Neuron (in vitro differentiated cells): ENCODE data around the gene CSTPP1.
"Not testable (repeated sequence)": the region's sequence is repeated elsewhere in the genome, so short reads cannot be mapped to it uniquely, and the experiment has no call there.

Experiments
- H2AFZ ChIP-seq: one replicate; pipeline ENCODE4 v1.6.1; 2013; ENCODE audit warnings: low read depth, mild to moderate bottlenecking, inconsistent platforms, low read length, moderate library complexity
- H3K27me3 ChIP-seq: one replicate; pipeline ENCODE4 v1.6.1; 2013; ENCODE audit warnings: low read length; ENCODE audit not compliant: insufficient read depth
- H3K36me3 ChIP-seq: one replicate; pipeline ENCODE4 v1.6.1; 2013; ENCODE audit warnings: low read length; ENCODE audit not compliant: insufficient read depth
- H3K4me1 ChIP-seq: one replicate; pipeline ENCODE4 v1.6.1; 2013; ENCODE audit warnings: low read length; ENCODE audit not compliant: insufficient read depth
- H3K4me3 ChIP-seq: 2 replicates; pipeline ENCODE4 v1.5.1; 2013; ENCODE audit warnings: mild to moderate bottlenecking, low read length, moderate library complexity
- H3K9me3 ChIP-seq: one replicate; pipeline ENCODE4 v1.6.1; 2013; ENCODE audit warnings: low read length

CSTPP1 gene

DNA sequence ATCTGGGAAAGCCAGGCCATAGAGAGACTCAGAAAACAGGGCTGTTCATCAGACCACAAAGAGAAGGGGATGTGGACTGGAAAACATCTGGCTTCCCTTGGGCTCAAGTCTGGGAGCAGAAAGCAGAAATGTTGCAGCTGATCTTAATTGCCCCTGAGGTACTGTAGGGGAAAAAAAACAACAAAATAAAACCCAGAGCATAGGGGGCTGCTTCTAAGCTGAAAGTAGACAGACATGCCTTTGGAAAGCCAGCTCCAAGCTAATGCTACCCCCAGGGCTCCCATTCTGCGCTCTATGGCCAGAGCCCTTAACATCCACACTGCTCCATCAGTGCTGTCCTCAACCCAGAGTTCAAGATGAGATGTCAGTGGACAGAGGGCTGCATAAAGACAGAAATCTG, 251.7 kb downstream of the CSTPP1 start:
- H3K9me3 ChIP-seq: no peaks in the 10 kb centered on the region
- H3K4me1 ChIP-seq: peaks cover 20% of the 10 kb centered on the region
- no peak overlapping the region for H2AFZ ChIP-seq
- no peak overlapping the region for H3K4me3 ChIP-seq
- peaks cover 28% of the 10 kb centered on the region for H3K27me3 ChIP-seq
- no peaks in the 10 kb centered on the region for H3K36me3 ChIP-seq

DNA sequence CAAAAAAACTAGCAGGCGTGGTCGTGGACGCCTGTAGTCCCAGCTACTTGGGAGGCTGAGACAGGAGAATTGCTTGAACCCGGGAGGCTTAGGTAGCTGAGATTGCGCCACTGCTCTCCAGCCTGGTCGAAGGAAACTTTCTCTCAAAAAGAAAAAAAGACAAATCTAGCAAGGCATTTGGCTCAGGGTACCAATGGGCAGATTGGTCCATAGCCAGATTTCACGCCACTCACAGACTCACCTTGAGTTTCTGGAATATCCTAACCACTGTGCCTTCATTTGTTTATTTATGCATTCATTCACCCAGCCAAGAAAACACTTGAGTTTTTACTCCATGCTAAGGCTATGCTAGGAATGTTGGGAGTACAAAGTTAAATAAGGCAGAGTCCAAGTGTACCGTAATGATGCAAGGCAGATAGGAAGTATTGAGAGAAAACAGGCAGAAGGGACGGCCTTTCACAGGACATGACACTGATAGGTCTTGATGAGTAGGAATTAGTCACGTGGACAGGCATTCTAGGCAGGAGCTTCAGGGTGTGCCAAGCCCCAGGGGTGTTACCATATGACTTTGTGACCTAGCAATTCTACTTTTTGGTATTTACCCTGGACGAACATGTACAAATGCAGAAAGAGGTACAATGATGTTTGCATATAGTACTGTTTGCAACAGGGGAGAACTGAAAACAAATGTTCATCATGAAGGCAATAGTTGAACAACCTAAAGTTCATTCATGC, 252.7 kb downstream of the CSTPP1 start:
- no peaks in the 10 kb centered on the region for H3K9me3 ChIP-seq
- H2AFZ ChIP-seq: no peak overlapping the region
- H3K27me3 ChIP-seq: peaks cover 28% of the 10 kb centered on the region
- H3K4me1 ChIP-seq: peaks cover 27% of the 10 kb centered on the region
- H3K4me3 ChIP-seq: no peak overlapping the region
- H3K36me3 ChIP-seq: no peaks in the 10 kb centered on the region

DNA sequence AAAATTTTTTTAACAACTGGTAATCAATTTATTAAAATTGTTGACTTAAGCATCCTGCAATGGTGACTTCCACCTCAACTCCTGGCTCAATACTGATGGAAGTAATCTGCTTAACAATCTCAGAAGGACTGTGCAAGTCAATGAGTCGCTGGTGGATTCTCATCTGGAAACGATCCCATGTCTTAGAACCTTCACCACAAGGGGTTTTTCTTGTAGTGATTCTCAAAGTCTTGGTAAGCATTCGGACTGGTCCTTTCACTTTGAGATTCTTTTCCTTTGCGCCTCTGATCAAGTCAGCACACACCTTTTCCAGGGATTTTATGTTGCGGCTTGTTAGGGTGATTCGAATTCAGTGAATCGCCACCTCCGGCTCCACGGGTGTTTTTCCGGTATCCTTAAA, 254.6 kb downstream of the CSTPP1 start:
- Histone ChIP-seq H3K27me3 (peaks cover 28% of the 10 kb centered on the region), H3K4me1 (peaks cover 31% of the 10 kb centered on the region)
- not testable (repeated sequence) for H3K36me3 ChIP-seq, H3K4me3 ChIP-seq, H2AFZ ChIP-seq, H3K9me3 ChIP-seq

DNA sequence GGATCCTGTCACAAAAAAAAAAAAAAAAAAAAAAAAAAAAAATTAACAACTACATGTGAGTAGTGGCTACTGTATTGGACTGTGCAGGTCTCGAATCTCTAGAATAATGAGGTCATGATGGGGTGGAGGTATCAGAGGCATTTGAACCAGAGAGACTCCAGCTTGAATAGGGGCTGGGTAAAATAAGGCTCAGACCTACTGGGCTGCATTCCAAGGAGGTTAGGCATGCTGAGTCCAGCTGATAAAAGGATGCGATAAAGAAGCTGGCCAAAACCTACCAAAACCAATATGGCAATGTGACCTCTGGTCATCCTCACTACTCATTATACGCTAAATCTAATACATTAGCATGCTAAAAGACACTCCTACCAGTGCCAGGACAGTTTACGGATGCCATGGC, 255.6 kb downstream of the CSTPP1 start:
- Histone ChIP-seq H3K27me3 (peaks cover 21% of the 10 kb centered on the region), H3K4me3 (no peak overlapping the region), H2AFZ (no peak overlapping the region)

DNA sequence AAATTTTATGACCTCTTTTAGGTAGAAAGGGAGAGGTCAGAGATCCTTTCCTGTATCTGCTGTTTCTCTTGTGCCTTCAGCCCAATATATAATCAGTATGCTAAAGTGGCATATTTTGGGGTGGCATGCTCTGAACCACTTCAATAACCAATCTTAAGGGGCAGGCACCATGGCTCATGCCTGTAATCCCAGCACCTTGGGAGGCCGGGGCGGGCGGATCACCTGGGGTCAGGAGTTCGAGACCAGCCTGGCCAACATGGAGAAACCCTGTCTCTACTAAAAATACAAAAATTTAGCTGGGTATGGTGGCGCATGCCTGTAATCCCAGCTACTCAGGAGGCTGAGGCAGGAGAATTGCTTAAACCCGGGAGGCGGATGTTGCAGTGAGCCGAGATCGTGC, 261.6 kb downstream of the CSTPP1 start:
- not testable (repeated sequence) for H3K36me3 ChIP-seq, H2AFZ ChIP-seq, H3K27me3 ChIP-seq, H3K4me3 ChIP-seq, H3K9me3 ChIP-seq
- H3K4me1 ChIP-seq: peaks cover 16% of the 10 kb centered on the region

More for the DNA sequence above, 255.6 kb downstream of the CSTPP1 start:
- Histone ChIP-seq H3K4me1 (peaks cover 24% of the 10 kb centered on the region), H3K9me3 (no peaks in the 10 kb centered on the region), H3K36me3 (no peaks in the 10 kb centered on the region)

DNA sequence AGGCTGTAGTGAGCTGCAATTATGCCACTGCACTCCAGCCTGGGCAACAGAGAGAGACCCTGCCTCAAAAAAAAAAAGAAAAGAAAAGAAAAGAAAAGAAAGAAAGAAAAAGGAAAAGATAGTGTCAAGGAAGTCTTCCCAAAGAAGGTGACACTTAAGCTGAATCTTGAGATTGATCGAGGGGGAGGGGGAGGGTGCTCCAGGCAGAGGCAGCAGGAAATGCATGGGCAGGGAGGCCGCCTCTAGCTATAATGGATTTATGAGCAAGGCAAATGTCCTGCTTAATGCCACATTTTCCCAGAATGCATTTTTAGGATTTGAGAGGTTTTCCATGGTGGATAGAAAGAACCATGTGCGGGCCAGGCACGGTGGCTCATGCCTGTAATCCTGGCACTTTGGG, 264.5 kb downstream of the CSTPP1 start:
- Histone ChIP-seq H3K36me3 (no peaks in the 10 kb centered on the region), H3K4me1 (no peaks in the 10 kb centered on the region), H3K9me3 (no peaks in the 10 kb centered on the region), H2AFZ (no peak overlapping the region), H3K4me3 (no peak overlapping the region), H3K27me3 (no peaks in the 10 kb centered on the region)

DNA sequence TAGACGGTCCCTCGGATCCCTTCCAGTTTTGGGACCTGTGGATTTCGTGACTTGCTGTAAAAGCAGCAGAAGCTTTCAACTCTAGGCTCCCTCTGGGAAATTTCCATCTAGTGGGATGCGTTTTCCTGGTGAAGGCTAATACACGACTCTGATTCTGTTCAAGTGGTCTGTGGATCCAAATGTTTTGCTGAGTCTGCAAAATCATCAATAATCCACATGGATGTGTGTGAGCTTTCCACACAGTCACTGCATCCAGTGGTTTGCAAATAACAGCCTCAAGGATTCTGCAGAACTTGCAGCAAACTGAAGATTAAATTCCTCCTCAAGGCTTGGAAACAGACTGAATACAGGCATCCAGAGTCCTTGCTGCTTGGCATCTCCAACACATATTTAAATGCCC, 266.0 kb downstream of the CSTPP1 start:
- no peak overlapping the region for H2AFZ ChIP-seq
- H3K36me3 ChIP-seq: no peaks in the 10 kb centered on the region
- no peaks in the 10 kb centered on the region for H3K9me3 ChIP-seq
- no peak overlapping the region for H3K4me3 ChIP-seq
- H3K27me3 ChIP-seq: no peaks in the 10 kb centered on the region
- no peaks in the 10 kb centered on the region for H3K4me1 ChIP-seq

DNA sequence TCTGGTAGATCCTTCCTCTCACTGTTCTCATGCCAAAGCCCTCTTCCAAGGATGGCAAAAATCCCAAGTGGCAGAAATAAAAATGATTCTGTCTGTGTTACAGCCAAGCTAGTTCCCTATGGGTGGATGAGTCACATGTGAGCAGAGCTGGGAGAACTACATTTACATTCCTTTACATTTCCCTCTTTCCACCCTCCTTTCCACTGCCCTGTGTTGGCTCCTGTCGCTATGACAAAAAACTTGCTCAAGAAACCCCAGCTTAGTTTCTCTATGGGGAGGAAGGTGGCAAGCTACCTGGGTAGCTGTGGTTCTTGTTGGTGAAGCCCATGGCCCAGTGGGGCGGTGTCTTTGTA, 268.1 kb downstream of the CSTPP1 start:
- Histone ChIP-seq H3K27me3 (no peaks in the 10 kb centered on the region), H3K36me3 (no peaks in the 10 kb centered on the region), H3K4me3 (no peak overlapping the region), H3K9me3 (no peaks in the 10 kb centered on the region), H2AFZ (no peak overlapping the region), H3K4me1 (no peaks in the 10 kb centered on the region)

DNA sequence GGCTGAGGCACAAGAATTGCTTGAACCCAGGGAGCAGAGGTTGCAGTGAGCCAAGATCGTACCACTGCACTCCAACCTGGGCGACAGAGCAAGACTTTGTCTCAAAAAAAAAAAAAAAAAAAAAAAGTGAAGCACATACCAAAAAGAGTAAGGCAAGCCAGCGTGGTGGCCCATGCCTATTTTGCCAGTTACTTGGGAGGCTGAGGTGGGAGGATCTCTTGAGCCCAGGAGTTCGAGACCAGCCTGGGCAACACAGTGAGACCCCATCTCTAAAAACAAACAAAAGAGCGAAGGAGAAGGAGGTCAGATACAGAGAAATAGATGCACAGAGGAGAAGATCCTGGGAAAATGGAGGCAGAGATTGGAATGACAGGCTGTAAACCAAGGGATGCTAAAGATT, 270.0 kb downstream of the CSTPP1 start:
- not testable (repeated sequence) for H3K27me3 ChIP-seq, H3K4me3 ChIP-seq, H3K9me3 ChIP-seq, H2AFZ ChIP-seq, H3K4me1 ChIP-seq, H3K36me3 ChIP-seq

DNA sequence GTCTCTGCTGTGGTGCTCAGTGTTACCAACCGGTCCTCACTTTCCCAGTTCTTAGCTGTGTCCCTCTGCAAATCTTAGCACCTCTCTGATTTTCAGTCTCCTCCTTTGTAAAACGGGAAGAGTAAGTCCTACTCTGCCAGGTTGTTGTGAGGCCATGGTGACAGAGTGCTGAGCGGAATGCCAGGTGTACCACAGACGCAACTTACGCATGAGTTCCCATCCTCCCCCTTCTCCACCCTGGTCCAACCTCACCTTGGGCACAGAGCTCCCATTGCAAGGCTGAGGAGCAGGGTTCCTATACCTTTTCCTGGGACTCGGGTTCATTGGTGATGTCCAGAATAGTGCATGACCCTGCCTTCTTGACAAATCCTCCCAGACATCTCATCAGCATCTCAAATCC, 270.9 kb downstream of the CSTPP1 start:
- Histone ChIP-seq H3K9me3 (peaks cover 2% of the 10 kb centered on the region), H2AFZ (no peak overlapping the region), H3K27me3 (no peaks in the 10 kb centered on the region), H3K4me1 (no peaks in the 10 kb centered on the region), H3K4me3 (no peak overlapping the region), H3K36me3 (no peaks in the 10 kb centered on the region)

DNA sequence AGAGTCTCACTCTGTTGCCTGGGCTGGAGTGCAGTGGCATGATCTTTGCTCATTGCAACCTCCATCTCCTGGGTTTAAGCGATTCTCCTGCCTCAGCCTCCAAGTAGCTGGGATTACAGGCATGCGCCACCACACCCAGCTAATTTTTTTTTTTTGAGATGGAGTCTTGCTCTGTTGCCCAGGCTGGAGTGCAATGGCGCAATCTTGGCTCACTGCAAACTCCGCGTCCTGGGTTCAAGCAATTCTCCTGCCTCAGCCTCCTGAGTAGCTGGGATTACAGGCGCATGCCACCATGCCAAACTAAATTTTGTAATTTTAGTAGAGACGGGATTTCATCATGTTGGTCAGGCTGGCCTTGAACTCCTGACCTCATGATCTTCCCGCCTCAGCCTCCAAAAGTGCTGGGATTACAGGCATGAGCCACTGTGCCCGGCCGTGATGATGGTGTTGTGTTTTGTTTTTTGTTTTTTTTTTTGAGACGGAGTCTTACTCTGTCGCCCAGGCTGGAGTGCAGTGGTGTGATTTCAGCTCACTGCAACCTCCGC, 271.5 kb downstream of the CSTPP1 start:
- not testable (repeated sequence) for H3K27me3 ChIP-seq, H3K4me3 ChIP-seq, H3K4me1 ChIP-seq, H2AFZ ChIP-seq, H3K36me3 ChIP-seq, H3K9me3 ChIP-seq

DNA sequence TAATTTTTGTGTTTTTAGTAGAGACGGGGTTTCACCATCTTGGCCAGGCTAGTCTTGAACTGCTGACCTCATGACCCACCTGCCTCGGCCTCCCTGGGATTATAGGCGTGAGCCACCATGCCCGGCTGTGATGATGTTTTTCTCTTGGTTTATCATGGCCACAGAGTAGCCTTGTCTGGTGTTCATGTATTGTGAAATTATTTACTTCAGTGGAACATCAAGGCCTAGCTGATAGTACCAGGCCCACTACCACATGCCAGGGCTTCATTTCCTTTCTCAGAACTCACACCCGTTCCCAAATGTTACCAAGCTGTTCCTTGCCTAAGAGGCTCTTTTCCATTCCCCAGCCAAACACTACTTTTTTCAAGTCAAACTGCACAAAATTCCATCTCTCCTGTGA, 272.1 kb downstream of the CSTPP1 start:
- Histone ChIP-seq H3K4me1 (no peaks in the 10 kb centered on the region), H3K27me3 (no peaks in the 10 kb centered on the region), H2AFZ (no peak overlapping the region), H3K9me3 (peaks cover 2% of the 10 kb centered on the region), H3K36me3 (no peaks in the 10 kb centered on the region), H3K4me3 (no peak overlapping the region)
